HEK293 (cell line): ENCODE data around the gene ZBTB17.
A peak's percentile ranks its signal among the peaks of the same experiment; 100 is the strongest.

Experiments
- CTCF ChIA-PET: fragments of 350-600 bp; formaldehyde crosslinking; extraction: SDS; loops from one replicate; lab custom pipeline; 2021; ENCODE audit warnings: antibody characterized with exemption; lab: Yijun Ruan, JAX
- POLR2A ChIA-PET: fragments of 300-600 bp; formaldehyde crosslinking; extraction: SDS; loops from one replicate; lab custom pipeline; 2020; ENCODE audit warnings: antibody characterized with exemption, inconsistent platforms; lab: Yijun Ruan, JAX
- H3K27ac ChIP-seq: fragments of 200-500 bp; sonication (Bioruptor generic); 2 replicates; pipeline ENCODE4 v1.5.1; 2014; ENCODE audit warnings: low read depth, low read length, control low read depth, inconsistent platforms; ENCODE audit errors: extremely low read depth
- H3K36me3 ChIP-seq, 2 experiments: fragments of 200-500 bp in 1 of 2; sonication (Bioruptor generic) in 1 of 2; 1 replicate in 1 of 2; 2 replicates in 1 of 2; pipeline ENCODE4 v1.5.1; 2014 to 2017; ENCODE audit warnings: inconsistent platforms in 2 of 2, low read length in 2 of 2; ENCODE audit not compliant: control insufficient read depth in 2 of 2, insufficient read depth in 1 of 2
- H3K4me1 ChIP-seq: fragments of 200-500 bp; sonication (Bioruptor generic); 2 replicates; pipeline ENCODE4 v1.5.1; 2014; ENCODE audit warnings: mild to moderate bottlenecking, low read length, inconsistent platforms; ENCODE audit not compliant: control insufficient read depth, insufficient read depth
- H3K4me3 ChIP-seq: 2 replicates; pipeline ENCODE4 v1.5.1; 2011; ENCODE audit warnings: low read depth, mild to moderate bottlenecking, control low read depth, low read length, moderate library complexity
- H3K9me3 ChIP-seq: fragments of 200-500 bp; sonication (Bioruptor generic); 2 replicates; pipeline ENCODE4 v1.5.1; 2014; ENCODE audit warnings: low read depth, low read length, inconsistent platforms; ENCODE audit not compliant: control insufficient read depth, insufficient read depth
- GLIS1 ChIP-seq: fragments of 450-650 bp; formaldehyde crosslinking; IDR thresholded peaks from 2 replicates; pipeline ENCODE4 v1.5.1; 2016; ENCODE audit warnings: missing biosample characterization, missing genetic modification characterization
- KLF8 ChIP-seq: fragments of 450-650 bp; formaldehyde crosslinking; IDR thresholded peaks from 2 replicates; pipeline ENCODE4 v1.5.1; 2016; ENCODE audit warnings: missing biosample characterization, missing genetic modification characterization
- TRIM28 ChIP-seq: IDR thresholded peaks from 2 replicates; pipeline ENCODE4 v1.6.1; 2011; ENCODE audit warnings: low read length, control low read depth, borderline replicate concordance
- ZFHX2 ChIP-seq: fragments of 450-650 bp; formaldehyde crosslinking; conservative IDR thresholded peaks from 2 replicates; pipeline ENCODE4 v1.5.1; 2016; ENCODE audit warnings: missing biosample characterization, missing genetic modification characterization
- ZNF585B ChIP-seq: fragments of 450-650 bp; formaldehyde crosslinking; IDR thresholded peaks from 2 replicates; pipeline ENCODE4 v1.5.1; 2016; ENCODE audit warnings: missing biosample characterization, missing genetic modification characterization
- ZNF600 ChIP-seq: fragments of 450-650 bp; formaldehyde crosslinking; IDR thresholded peaks from 2 replicates; pipeline ENCODE4 v1.5.1; 2016; ENCODE audit warnings: missing biosample characterization, missing genetic modification characterization
- TF ChIP-seq, protein P1 (sequence below): fragments of 450-650 bp; formaldehyde crosslinking; IDR thresholded peaks from 2 replicates; pipeline ENCODE4 v1.5.1; 2017; ENCODE audit warnings: missing biosample characterization, missing genetic modification characterization
- TF ChIP-seq, protein P2 (sequence below): fragments of 450-650 bp; formaldehyde crosslinking; IDR thresholded peaks from 2 replicates; pipeline ENCODE4 v1.5.1; 2016; ENCODE audit warnings: missing biosample characterization, missing genetic modification characterization
- TF ChIP-seq, protein P3 (sequence below): fragments of 450-650 bp; formaldehyde crosslinking; IDR thresholded peaks from 2 replicates; pipeline ENCODE4 v1.5.1; 2017; ENCODE audit warnings: missing biosample characterization, missing genetic modification characterization

ZBTB17 gene

DNA sequence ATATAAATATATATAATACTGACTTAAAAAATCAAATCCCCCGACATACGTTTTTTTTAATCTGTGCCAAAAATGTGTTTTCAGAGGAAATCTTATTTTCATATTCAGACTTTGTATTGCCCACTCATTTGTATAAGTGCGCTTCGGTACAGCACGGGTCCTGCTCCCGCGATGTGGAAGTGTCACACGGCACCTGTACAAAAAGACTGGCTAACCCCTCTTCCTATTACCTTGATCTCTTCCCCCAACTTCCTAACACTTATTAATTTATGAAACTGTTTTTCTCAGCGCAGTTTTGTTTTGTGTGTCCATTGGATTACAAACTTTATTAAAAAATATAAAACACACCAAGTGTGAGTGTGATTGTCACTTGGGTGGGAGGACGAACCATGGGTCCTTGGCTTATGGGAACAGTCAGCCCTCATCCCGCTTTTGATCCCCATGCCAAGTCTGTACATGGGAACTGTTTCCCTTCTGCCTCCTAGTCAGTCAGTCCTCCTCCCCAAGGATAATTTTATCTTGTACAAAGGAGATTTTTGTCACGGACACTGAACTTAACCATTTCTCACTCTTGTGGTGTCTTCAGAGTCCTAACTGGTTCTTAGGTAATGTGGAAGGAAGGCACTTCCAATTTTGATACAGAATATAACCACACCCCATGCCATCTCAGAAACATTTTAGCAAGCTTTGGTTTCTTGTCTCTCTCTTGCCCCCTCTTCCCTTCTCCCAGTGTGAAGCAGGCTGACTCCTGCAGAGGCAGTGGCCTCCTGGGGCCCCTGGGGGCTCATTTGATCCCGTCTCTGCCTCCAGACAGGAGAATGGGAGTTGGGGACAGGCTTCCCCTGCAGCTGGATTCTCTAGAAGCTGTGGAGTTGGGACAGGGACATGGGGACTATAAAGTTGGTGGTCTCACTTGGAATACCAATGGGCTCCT lies 35.5 kb downstream of the ZBTB17 start (continued):
- TF ChIP-seq, protein P1, sequence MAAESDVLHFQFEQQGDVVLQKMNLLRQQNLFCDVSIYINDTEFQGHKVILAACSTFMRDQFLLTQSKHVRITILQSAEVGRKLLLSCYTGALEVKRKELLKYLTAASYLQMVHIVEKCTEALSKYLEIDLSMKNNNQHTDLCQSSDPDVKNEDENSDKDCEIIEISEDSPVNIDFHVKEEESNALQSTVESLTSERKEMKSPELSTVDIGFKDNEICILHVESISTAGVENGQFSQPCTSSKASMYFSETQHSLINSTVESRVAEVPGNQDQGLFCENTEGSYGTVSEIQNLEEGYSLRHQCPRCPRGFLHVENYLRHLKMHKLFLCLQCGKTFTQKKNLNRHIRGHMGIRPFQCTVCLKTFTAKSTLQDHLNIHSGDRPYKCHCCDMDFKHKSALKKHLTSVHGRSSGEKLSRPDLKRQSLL (tag by site-specific recombination), result no peak

DNA sequence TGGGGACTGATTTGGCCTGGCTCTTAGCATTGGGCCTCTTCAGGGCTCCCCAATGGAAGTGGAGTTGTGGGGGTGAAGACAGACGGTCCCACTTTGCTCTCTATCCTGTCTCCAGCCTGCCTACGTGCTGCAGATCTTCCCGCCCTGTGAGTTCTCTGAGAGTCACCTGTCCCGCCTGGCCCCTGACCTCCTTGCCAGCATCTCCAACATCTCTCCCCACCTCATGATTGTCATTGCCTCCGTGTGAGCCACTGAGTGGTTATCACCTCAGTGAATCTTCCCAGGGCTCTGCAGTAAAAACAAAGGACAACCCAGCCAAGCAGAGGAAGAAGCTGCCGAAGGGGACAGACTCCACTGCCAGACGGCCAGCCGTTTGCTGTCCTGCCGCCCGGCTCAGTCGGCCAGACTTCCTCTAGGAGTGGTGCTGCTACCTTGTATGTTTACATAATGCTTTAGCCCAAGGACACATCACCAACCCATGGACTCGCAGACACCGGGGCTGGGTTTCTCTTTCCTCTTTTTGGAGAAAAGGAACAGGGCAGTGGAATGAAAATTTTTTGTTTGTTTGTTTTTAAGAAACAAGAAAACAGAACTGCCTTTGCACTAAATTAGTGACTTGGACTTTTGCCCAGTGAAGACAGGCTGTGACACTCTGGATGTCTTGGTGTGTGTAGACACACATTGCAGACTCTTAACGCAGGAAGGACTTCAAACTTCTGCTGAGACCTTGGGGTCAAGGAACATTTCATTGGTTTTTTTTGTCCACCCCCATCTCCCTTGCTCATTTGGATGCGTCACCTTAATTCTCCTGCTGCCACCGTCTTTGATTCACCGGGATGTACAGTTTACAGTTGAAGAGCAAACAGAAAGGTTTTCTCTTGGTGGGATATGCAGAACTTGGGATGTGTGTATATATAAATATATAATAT lies 36.5 kb downstream of the ZBTB17 start:
- TF ChIP-seq, protein P2, sequence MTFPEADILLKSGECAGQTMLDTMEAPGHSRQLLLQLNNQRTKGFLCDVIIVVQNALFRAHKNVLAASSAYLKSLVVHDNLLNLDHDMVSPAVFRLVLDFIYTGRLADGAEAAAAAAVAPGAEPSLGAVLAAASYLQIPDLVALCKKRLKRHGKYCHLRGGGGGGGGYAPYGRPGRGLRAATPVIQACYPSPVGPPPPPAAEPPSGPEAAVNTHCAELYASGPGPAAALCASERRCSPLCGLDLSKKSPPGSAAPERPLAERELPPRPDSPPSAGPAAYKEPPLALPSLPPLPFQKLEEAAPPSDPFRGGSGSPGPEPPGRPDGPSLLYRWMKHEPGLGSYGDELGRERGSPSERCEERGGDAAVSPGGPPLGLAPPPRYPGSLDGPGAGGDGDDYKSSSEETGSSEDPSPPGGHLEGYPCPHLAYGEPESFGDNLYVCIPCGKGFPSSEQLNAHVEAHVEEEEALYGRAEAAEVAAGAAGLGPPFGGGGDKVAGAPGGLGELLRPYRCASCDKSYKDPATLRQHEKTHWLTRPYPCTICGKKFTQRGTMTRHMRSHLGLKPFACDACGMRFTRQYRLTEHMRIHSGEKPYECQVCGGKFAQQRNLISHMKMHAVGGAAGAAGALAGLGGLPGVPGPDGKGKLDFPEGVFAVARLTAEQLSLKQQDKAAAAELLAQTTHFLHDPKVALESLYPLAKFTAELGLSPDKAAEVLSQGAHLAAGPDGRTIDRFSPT (tag by site-specific recombination), result no peak
- TF ChIP-seq TRIM28 (peak; percentile 54; the same call in 1 of the 2 replicates), ZNF600 (tag by site-specific recombination) (peak; percentile 84), KLF8 (tag by site-specific recombination) (peak; percentile 37; the same call in 1 of the 2 replicates)
- Histone ChIP-seq H3K36me3 (peaks cover 7 to 99% of the 10 kb centered on the region in 2 experiments; a peak in 2 of 3 replicates), H3K27ac (peak overlapping the region; percentile 29; the same call in 1 of the 2 replicates), H3K9me3 (no peaks in the 10 kb centered on the region), H3K4me3 (no peak overlapping the region), H3K4me1 (no peaks in the 10 kb centered on the region)
- POLR2A ChIA-PET, result no interaction called here
- CTCF ChIA-PET, result no interaction called here

DNA sequence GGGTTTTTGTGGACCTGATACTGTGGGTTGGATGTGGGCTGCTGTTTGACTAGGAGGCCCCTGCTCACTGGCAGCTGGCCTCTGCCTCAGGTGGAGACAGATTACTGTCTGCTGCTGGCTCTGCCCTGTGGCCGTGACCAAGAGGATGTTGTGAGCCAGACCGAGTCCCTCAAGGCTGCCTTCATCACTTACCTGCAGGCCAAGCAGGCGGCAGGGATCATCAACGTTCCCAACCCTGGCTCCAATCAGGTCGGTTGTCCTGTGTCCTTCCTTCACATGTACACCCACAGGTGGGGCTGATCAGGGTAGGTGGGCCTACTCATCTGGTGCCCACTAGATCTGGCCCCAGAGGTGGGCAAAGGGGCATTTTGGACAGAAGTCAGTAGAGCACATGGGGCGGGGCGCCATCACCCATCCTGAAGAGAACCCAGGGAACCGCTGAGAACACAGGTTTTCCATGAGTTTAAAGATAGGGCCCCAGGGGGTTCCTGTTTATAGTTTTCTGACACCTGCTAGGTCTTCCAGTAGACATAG lies 37.2 kb downstream of the ZBTB17 start:
- no peaks in the 10 kb centered on the region for H3K4me1 ChIP-seq
- no peak overlapping the region for H3K4me3 ChIP-seq
- 0 out of 2 replicates have a peak overlapping the region, but pooled peaks have one; percentile 29 for H3K27ac ChIP-seq
- POLR2A ChIA-PET, result interaction anchor here (1.2 kb wide), 1 partner anchor 144 kb away, joined by 3 read pairs; no protein-coding TSS in a partner anchor
- CTCF ChIA-PET, result interaction anchor here (0.7 to 1.4 kb wide), 3 partner anchors 13 to 123 kb away, joined by 3 to 4 read pairs (median 3); no protein-coding TSS in a partner anchor
- no peaks in the 10 kb centered on the region for H3K9me3 ChIP-seq
- peaks cover 7 to 99% of the 10 kb centered on the region in 2 experiments; a peak in 2 of 3 replicates for H3K36me3 ChIP-seq
- TF ChIP-seq, protein P2 (tag by site-specific recombination), result peak; percentile 25; the same call in 1 of the 2 replicates
- no peak for TF ChIP-seq ZNF585B (tag by site-specific recombination)
- peak; percentile 46; the same call in 1 of the 2 replicates for TF ChIP-seq GLIS1
- TF ChIP-seq ZFHX2 (tag by site-specific recombination), result peak; percentile 32; the same call in 1 of the 2 replicates
- TF ChIP-seq, protein P3, sequence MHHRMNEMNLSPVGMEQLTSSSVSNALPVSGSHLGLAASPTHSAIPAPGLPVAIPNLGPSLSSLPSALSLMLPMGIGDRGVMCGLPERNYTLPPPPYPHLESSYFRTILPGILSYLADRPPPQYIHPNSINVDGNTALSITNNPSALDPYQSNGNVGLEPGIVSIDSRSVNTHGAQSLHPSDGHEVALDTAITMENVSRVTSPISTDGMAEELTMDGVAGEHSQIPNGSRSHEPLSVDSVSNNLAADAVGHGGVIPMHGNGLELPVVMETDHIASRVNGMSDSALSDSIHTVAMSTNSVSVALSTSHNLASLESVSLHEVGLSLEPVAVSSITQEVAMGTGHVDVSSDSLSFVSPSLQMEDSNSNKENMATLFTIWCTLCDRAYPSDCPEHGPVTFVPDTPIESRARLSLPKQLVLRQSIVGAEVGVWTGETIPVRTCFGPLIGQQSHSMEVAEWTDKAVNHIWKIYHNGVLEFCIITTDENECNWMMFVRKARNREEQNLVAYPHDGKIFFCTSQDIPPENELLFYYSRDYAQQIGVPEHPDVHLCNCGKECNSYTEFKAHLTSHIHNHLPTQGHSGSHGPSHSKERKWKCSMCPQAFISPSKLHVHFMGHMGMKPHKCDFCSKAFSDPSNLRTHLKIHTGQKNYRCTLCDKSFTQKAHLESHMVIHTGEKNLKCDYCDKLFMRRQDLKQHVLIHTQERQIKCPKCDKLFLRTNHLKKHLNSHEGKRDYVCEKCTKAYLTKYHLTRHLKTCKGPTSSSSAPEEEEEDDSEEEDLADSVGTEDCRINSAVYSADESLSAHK (tag by site-specific recombination), result no peak
